ENCODE data around the gene TRIO.

Gene TRIO

DNA sequence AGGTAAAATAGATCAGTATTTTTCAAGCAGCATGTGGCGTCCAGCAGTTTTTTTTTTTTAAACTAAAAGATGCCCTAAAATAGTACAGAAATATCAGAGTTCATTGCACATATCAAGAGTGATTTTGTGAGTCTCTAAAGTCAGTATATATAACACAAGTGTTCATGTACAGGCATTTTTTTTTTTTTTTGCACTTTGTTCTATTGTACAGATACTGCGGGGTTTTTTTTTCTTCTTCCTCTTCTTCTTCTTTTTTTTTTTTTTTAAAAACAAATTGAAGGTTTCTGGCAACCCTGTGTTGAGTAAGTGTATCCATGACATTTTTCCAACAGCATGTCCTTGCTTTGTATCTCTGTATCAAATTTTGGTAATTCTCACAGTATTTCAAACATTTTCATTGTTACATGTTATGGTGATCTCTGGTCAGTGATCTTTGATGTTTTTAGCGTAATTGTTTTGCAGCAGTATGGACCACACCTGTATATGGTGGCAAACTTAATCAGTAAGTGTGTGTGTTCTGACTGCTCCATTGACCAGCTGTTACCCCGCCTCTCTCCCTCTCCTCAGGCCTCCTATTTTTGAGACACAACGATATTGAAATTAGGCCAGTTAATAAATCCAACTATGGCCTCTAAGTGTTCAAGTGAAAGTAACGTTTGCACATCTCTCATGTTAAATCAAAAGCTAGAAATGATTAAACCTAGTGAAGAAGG, 76.8 kb downstream of the TRIO start:
- no peak for DNase-seq (ENCODE audit: low read depth)
- TF ChIP-seq, protein P1, sequence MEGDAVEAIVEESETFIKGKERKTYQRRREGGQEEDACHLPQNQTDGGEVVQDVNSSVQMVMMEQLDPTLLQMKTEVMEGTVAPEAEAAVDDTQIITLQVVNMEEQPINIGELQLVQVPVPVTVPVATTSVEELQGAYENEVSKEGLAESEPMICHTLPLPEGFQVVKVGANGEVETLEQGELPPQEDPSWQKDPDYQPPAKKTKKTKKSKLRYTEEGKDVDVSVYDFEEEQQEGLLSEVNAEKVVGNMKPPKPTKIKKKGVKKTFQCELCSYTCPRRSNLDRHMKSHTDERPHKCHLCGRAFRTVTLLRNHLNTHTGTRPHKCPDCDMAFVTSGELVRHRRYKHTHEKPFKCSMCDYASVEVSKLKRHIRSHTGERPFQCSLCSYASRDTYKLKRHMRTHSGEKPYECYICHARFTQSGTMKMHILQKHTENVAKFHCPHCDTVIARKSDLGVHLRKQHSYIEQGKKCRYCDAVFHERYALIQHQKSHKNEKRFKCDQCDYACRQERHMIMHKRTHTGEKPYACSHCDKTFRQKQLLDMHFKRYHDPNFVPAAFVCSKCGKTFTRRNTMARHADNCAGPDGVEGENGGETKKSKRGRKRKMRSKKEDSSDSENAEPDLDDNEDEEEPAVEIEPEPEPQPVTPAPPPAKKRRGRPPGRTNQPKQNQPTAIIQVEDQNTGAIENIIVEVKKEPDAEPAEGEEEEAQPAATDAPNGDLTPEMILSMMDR (IDR thresholded peaks at IDR 0.05; ENCODE audit: control insufficient read depth, extremely low read depth, insufficient read depth): no peak
- H3K4me3 ChIP-seq (ENCODE audit: low read depth, low read length): no peak overlapping the region

DNA sequence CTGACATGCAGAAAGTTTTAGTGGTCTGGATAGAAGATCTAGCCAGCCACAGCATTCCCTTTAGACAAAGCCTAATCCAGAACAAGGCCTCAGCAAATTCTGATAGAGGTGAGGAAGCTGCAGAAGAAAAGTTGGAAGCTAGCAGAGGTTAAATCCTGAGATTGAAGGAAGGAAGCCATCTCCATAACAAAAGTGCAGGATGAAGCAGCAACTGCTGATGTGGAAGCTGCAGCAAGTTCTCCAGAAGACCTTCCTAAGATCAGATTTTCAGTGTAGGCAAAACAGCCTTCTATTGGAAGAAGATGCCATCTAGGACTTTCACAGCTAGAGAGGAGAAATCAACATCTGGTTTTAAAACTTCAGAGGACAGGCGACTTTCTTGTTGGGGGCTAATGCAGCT, 77.5 kb downstream of the TRIO start:
- TF ChIP-seq, protein P1 (IDR thresholded peaks at IDR 0.05; ENCODE audit: control insufficient read depth, extremely low read depth, insufficient read depth): no peak
- DNase-seq (ENCODE audit: low read depth): no peak
- no peak overlapping the region for H3K4me3 ChIP-seq (ENCODE audit: low read depth, low read length)

DNA sequence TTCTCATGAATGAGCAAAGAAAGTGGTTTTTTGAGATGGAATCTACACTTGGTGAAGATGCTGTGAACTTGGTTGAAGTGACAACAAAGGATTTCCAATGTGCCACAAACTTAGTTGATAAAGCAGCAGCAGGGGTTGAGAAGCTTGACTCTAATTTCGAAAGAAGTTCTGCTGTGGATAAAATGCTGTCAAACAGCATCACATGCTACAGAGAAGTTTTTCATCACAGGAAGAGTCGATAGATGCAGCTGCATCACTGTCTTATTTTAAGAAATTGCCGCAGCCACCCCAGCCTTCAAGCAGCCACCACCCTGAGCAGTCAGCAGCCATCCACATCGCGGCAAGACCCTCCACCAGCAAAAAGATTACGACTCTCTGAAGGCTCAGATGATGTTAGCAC, 78.6 kb downstream of the TRIO start:
- DNase-seq (ENCODE audit: low read depth): no peak
- H3K4me3 ChIP-seq (ENCODE audit: low read depth, low read length): no peak overlapping the region
- TF ChIP-seq, protein P1 (IDR thresholded peaks at IDR 0.05; ENCODE audit: control insufficient read depth, extremely low read depth, insufficient read depth): no peak

DNA sequence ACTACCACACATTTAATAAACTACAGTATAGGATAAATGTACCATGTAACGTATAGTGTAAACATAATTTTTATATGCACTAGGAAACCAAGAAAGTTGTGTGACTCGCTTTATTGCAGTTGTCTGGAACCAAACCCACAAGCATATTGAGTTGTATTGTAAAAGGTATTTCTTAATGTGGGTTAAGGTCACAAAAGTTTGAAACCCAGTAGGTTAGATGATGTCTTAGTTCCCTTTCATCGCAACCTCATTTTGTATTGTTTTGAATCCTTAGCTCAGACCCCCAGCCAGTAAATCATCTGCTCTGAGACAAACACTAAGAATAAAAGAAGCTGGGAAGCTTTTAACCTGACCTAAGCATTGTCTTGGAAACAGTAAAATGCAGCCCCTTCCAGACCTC, 79.1 kb downstream of the TRIO start:
- no peak overlapping the region for H3K4me3 ChIP-seq (ENCODE audit: low read depth, low read length)
- TF ChIP-seq, protein P1 (IDR thresholded peaks at IDR 0.05; ENCODE audit: control insufficient read depth, extremely low read depth, insufficient read depth): no peak
- DNase-seq (ENCODE audit: low read depth): no peak

DNA sequence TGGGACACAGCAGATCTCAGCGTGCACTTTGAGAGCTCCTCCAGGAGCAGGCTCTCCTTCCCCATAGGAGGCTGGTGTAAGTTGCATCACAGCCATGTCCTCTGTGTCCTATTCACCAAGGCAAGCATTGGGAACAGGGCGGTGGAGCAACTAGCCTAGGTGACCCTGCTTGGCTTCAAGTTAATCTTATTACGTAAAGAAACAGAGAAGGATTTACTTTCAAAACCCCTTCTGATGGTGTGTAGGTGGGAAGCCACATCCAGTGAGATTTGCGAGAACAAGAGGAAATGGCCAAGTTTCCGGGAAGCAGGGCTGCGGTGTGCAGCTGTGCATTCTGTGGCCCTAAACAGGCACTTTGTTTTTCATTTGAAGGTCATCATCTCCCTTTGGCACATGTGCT, 80.2 kb downstream of the TRIO start:
- no peak overlapping the region for H3K4me3 ChIP-seq (ENCODE audit: low read depth, low read length)
- no peak for DNase-seq (ENCODE audit: low read depth)
- TF ChIP-seq, protein P1 (IDR thresholded peaks at IDR 0.05; ENCODE audit: control insufficient read depth, extremely low read depth, insufficient read depth): no peak

DNA sequence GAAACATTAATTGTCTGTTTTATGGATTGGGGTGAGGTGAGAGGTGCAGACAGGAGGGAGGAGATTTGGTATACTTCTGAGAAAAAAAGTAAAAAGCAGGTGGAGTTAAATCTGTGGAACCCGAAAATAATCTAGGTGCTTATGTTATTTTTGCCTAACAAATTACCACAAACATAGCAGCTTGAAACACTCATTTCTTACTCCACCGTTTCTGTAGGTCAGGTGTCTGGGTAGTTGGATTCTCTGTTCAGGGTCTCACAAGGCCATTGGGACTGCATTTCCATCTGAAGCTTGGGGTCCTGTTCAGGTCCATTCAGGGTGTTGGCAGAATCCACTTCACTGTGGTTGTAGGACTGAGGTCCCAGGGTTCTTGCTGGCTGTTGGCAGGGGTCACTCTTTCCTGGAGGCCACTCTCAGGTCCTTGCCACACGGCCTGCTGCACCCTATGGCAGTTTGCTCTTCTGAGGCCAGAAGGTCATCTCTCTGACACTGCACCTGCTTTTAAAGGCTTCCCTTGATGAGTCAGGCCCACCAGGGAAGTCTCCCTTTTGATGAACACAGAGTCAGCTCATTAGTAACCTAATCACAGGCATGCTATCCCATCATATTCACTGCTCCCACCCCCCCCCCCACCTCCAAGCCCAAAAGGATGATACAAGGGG, 82.2 kb downstream of the TRIO start:
- TF ChIP-seq, protein P1 (IDR thresholded peaks at IDR 0.05; ENCODE audit: control insufficient read depth, extremely low read depth, insufficient read depth): no peak
- no peak for DNase-seq (ENCODE audit: low read depth)
- H3K4me3 ChIP-seq (ENCODE audit: low read depth, low read length): no peak overlapping the region
